Measurements from ENCODE around the gene NTSR1.

GRCh38 chr20:62700261-62700930, 8.2 kb upstream of the NTSR1 start:
- TF ChIP-seq CTCF (conservative IDR thresholded peaks at IDR 0.05) = no peak
- no peak for TF ChIP-seq EZH2 (IDR thresholded peaks at IDR 0.05; ENCODE audit: low read depth)

Data from PC-9 (cell line).